ENCODE measurements around the gene ARID1B. TPM values are rescaled to one million over a fixed set of nuclear protein-coding genes. Genes with fewer than 3 reads are reported as not detected.
A peak's percentile ranks its signal among the peaks of the same experiment; 100 is the strongest.

Gene ARID1B
- total and polyA plus RNA-seq, 10 of the 15 experiments (the other 5 are each of a cell fraction or from before 2014, with no cell fraction given), result 24.7 to 133 (median 54.6) TPM

GRCh38 chr6:157021993-157022740 lies 245.0 kb downstream of the ARID1B start:
- 7% methylated on average over 27 of the region's 33 CpGs for WGBS (ENCODE audit: insufficient coverage, insufficient replicate concordance, low lambda C conversion rate, missing lambda C conversion rate)
- Histone ChIP-seq H4K20me1 (ENCODE audit: control insufficient read depth, insufficient read depth) (no peaks in the 10 kb centered on the region), H3K27me3 (replicated peaks in 1 of 2; ENCODE audit: control insufficient read depth in 2 of 2, insufficient read depth in 2 of 2, low read length in 1 of 2) (no peaks in the 10 kb centered on the region), H3K4me1 (ENCODE audit: control insufficient read depth, insufficient read depth, low read length) (peaks cover 32% of the 10 kb centered on the region), H3K36me3 (ENCODE audit: control insufficient read depth in 2 of 2, insufficient read depth in 2 of 2, low read length in 1 of 2) (0 out of 4 replicates have a peak, but pooled peaks cover 0 to 5% of the 10 kb centered on the region in 2 experiments), H3K4me2 (ENCODE audit: control insufficient read depth, insufficient read depth) (peak overlapping the region; percentile 91), H3K27ac (ENCODE audit: control insufficient read depth, insufficient read depth) (peak overlapping the region; percentile 95), H3K9ac (ENCODE audit: control insufficient read depth, insufficient read depth, low read length) (peak overlapping the region; percentile 98), H3K79me2 (ENCODE audit: control insufficient read depth, insufficient read depth, low read length) (peaks cover 87% of the 10 kb centered on the region), H3K4me3 (peak overlapping the region; percentile 86), H2AFZ (ENCODE audit: control insufficient read depth, low read depth, low read length) (peak overlapping the region; percentile 67), H3K9me3 (replicated peaks; ENCODE audit: control insufficient read depth, insufficient read depth, low read length) (peaks cover 5% of the 10 kb centered on the region)
- ChIA-PET CTCF (interaction anchor here (0.7 to 2.3 kb wide), 6 partner anchors 10 to 242 kb away, joined by 3 to 8 read pairs (median 3); no protein-coding TSS in a partner anchor), SMC1A (ENCODE audit: uncharacterized antibody, unreplicated experiment) (interaction anchor here (0.9 to 1.7 kb wide), 9 partner anchors 12 to 384 kb away, joined by 3 to 6 read pairs (median 3); no protein-coding TSS in a partner anchor), RAD21 (ENCODE audit: unreplicated experiment) (interaction anchor here (0.6 to 4.2 kb wide), 8 partner anchors 11 to 241 kb away, joined by 3 to 14 read pairs (median 3); no protein-coding TSS in a partner anchor), POLR2A (interaction anchor here (1.0 to 2.0 kb wide), 3 partner anchors 8 to 45 kb away, joined by 3 to 5 read pairs (median 3); no protein-coding TSS in a partner anchor)
- in situ Hi-C loops (cut with MboI) (no loop called here), intact Hi-C loops (cut with micrococcal nuclease; ENCODE audit: unreplicated experiment) (loop anchor here (2.0 to 10.0 kb wide), 4 partner anchors 95 to 327 kb away; no protein-coding TSS in a partner anchor)
- FAIRE-seq (no peak), ATAC-seq (peak; percentile 81), DNase-seq (ENCODE audit: low read depth, low spot score) (no peak)
- BruUV-seq (replicated peaks), result TSS peak; percentile 18
- TF ChIP-seq ZNF622 (IDR thresholded peaks at IDR 0.05) (no peak), YY1 (IDR thresholded peaks at IDR 0.05; ENCODE audit: low read depth, low read length) (peak; percentile 57; the same call in 1 of the 2 replicates), MEF2A (IDR thresholded peaks at IDR 0.05; ENCODE audit: insufficient read depth, low read depth, low read length) (no peak), MLLT1 (IDR thresholded peaks at IDR 0.05) (no peak), NFYB (IDR thresholded peaks at IDR 0.05; ENCODE audit: insufficient read depth, low read depth, low read length) (peak; percentile 61; the same call in 1 of the 2 replicates), TARDBP (IDR thresholded peaks at IDR 0.05; ENCODE audit: borderline replicate concordance) (no peak), MYC (IDR thresholded peaks at IDR 0.05; ENCODE audit: insufficient read depth, insufficient read length, insufficient replicate concordance, low read length, severe bottlenecking) (peak; percentile 15), SMARCA5 (IDR thresholded peaks at IDR 0.05) (no peak), STAT3 (IDR thresholded peaks at IDR 0.05; ENCODE audit: low read depth, low read length) (no peak), MXI1 (IDR thresholded peaks at IDR 0.05; ENCODE audit: low read depth, low read length) (peak; percentile 4; the same call in 1 of the 2 replicates)
- TF ChIP-seq, protein P1, sequence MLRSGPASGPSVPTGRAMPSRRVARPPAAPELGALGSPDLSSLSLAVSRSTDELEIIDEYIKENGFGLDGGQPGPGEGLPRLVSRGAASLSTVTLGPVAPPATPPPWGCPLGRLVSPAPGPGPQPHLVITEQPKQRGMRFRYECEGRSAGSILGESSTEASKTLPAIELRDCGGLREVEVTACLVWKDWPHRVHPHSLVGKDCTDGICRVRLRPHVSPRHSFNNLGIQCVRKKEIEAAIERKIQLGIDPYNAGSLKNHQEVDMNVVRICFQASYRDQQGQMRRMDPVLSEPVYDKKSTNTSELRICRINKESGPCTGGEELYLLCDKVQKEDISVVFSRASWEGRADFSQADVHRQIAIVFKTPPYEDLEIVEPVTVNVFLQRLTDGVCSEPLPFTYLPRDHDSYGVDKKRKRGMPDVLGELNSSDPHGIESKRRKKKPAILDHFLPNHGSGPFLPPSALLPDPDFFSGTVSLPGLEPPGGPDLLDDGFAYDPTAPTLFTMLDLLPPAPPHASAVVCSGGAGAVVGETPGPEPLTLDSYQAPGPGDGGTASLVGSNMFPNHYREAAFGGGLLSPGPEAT (IDR thresholded peaks at IDR 0.05; ENCODE audit: low read depth), result no peak

Measured in GM12878 (cell line).